OCI-LY7 (cell line): Measurements from ENCODE around the gene OPTN. TPM values are rescaled to one million over a fixed set of nuclear protein-coding genes. Genes with fewer than 3 reads are reported as not detected.

Source experiments
- BruUV-seq: library from RNA; stranded (reverse); fragments of 400-500 nt; replicated peaks from 2 replicates; lab custom pipeline; 2021; lab: Mats Ljungman, UMichigan
- CTCF ChIA-PET: fragments of 300-600 bp; sonication (Branson Sonifier 250); formaldehyde crosslinking; loops from one replicate; lab custom pipeline; 2022; ENCODE audit warnings: antibody characterized with exemption; ENCODE audit not compliant: unreplicated experiment; lab: Charles Lee
- POLR2A ChIA-PET: fragments of 300-600 bp; sonication (Branson Sonifier 250); formaldehyde crosslinking; loops from one replicate; lab custom pipeline; 2022; ENCODE audit warnings: antibody characterized with exemption; lab: Charles Lee
- DNase-seq: peaks from one replicate; pipeline ENCODE4 v3.0.0-alpha.2; 2015; ENCODE audit warnings: low spot score
- H2AFZ ChIP-seq: fragments of 200-600 bp; sonication (generic), shearing (Covaris generic); 2 replicates; pipeline ENCODE4 v1.6.1; 2014; ENCODE audit warnings: mild to moderate bottlenecking, antibody characterized with exemption, low read length, moderate library complexity
- H3K27ac ChIP-seq: fragments of 200-600 bp; sonication (generic); 2 replicates; pipeline ENCODE4 v1.5.1; 2014; ENCODE audit warnings: mixed run types, low read depth, mild to moderate bottlenecking, moderate library complexity, low read length, inconsistent platforms; ENCODE audit not compliant: poor library complexity, severe bottlenecking
- H3K36me3 ChIP-seq: fragments of 200-600 bp; sonication (generic); 2 replicates; pipeline ENCODE4 v1.6.1; 2014; ENCODE audit warnings: mild to moderate bottlenecking, antibody characterized with exemption, low read length, moderate library complexity, mixed read lengths; ENCODE audit not compliant: insufficient read depth
- H3K4me1 ChIP-seq: fragments of 200-600 bp; sonication (generic); 2 replicates; pipeline ENCODE4 v1.5.1; 2014; ENCODE audit warnings: mild to moderate bottlenecking, low read length; ENCODE audit not compliant: insufficient read depth, poor library complexity, severe bottlenecking
- H3K4me2 ChIP-seq: fragments of 200-600 bp; sonication (generic); 2 replicates; pipeline ENCODE4 v1.6.1; 2014; ENCODE audit warnings: mild to moderate bottlenecking, low read length
- H3K4me3 ChIP-seq: fragments of 200-600 bp; sonication (generic); 2 replicates; pipeline ENCODE4 v1.5.1; 2014; ENCODE audit warnings: mild to moderate bottlenecking, low read depth, low read length; ENCODE audit not compliant: poor library complexity, severe bottlenecking
- H3K79me2 ChIP-seq: fragments of 200-600 bp; sonication (generic); 2 replicates; pipeline ENCODE4 v1.6.1; 2016; ENCODE audit warnings: low read depth, mild to moderate bottlenecking, low read length, moderate library complexity, mixed read lengths; ENCODE audit not compliant: insufficient read depth
- H3K9me2 ChIP-seq: fragments of 200-600 bp; sonication (generic); 2 replicates; pipeline ENCODE4 v1.6.1; 2016; ENCODE audit warnings: mild to moderate bottlenecking, low read length, mixed read lengths; ENCODE audit not compliant: insufficient read depth
- H3K9me3 ChIP-seq: fragments of 200-600 bp; sonication (generic); 2 replicates; pipeline ENCODE4 v1.6.1; 2014; ENCODE audit warnings: mild to moderate bottlenecking, mixed run types, low read length, mixed read lengths
- H4K20me1 ChIP-seq: fragments of 200-600 bp; sonication (generic); 2 replicates; pipeline ENCODE4 v1.6.1; 2014; ENCODE audit warnings: mild to moderate bottlenecking, antibody characterized with exemption, low read length, moderate library complexity, mixed read lengths; ENCODE audit not compliant: insufficient read depth
- EZH2phosphoT487 ChIP-seq: fragments of 200-600 bp; sonication (generic); IDR thresholded peaks from 2 replicates; pipeline ENCODE4 v1.6.1; 2018; ENCODE audit warnings: low read depth, borderline replicate concordance, mild to moderate bottlenecking, mixed run types, antibody characterized with exemption, low read length, moderate library complexity, mixed read lengths
- intact Hi-C: fragments of 100-400 bp; cut with micrococcal nuclease; formaldehyde crosslinking; loops from one replicate; pipeline ENCODE4 v1.10.0; 2022; ENCODE audit not compliant: unreplicated experiment
- total RNA-seq, 2 experiments: library from RNA; depleted of rRNA in 1 of 2; stranded (reverse); fragments of >200 nt in 1 of 2; shearing (Covaris generic) in 1 of 2; gene quantifications; 2 replicates each; pipeline ENCODE4 v1.2.3, GENCODE V29; 2014 to 2022
- TF ChIP-seq, protein P1 (sequence below): fragments of 200-600 bp; sonication (generic); conservative IDR thresholded peaks from 2 replicates; pipeline ENCODE4 v1.5.1; 2014; ENCODE audit warnings: mild to moderate bottlenecking, antibody characterized with exemption, low read length, moderate library complexity, mixed read lengths

The OPTN gene
- total RNA-seq, 2 experiments from 2014 or later: 0.60 to 3.6 TPM

DNA sequence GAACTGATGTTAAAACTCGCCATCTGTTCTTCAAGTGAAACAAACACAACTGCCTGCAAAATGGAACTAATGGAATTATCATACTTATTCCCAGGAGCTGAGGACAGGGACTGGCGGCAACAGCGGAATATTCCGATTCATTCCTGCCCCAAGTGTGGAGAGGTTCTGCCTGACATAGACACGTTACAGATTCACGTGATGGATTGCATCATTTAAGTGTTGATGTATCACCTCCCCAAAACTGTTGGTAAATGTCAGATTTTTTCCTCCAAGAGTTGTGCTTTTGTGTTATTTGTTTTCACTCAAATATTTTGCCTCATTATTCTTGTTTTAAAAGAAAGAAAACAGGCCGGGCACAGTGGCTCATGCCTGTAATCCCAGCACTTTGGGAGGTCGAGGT lies 36.7 kb downstream of the OPTN start:
- no peaks in the 10 kb centered on the region for H4K20me1 ChIP-seq
- ChIA-PET POLR2A (no interaction called here), CTCF (no interaction called here)
- no peaks in the 10 kb centered on the region for H3K9me2 ChIP-seq
- H3K4me1 ChIP-seq: no peaks in the 10 kb centered on the region
- intact Hi-C loops: no loop called here
- H3K4me2 ChIP-seq: no peak overlapping the region
- H3K36me3 ChIP-seq: no peaks in the 10 kb centered on the region
- H3K4me3 ChIP-seq: no peak overlapping the region
- no peaks in the 10 kb centered on the region for H3K79me2 ChIP-seq
- no peaks in the 10 kb centered on the region for H3K9me3 ChIP-seq
- no peak for TF ChIP-seq EZH2phosphoT487
- TF ChIP-seq, protein P1, sequence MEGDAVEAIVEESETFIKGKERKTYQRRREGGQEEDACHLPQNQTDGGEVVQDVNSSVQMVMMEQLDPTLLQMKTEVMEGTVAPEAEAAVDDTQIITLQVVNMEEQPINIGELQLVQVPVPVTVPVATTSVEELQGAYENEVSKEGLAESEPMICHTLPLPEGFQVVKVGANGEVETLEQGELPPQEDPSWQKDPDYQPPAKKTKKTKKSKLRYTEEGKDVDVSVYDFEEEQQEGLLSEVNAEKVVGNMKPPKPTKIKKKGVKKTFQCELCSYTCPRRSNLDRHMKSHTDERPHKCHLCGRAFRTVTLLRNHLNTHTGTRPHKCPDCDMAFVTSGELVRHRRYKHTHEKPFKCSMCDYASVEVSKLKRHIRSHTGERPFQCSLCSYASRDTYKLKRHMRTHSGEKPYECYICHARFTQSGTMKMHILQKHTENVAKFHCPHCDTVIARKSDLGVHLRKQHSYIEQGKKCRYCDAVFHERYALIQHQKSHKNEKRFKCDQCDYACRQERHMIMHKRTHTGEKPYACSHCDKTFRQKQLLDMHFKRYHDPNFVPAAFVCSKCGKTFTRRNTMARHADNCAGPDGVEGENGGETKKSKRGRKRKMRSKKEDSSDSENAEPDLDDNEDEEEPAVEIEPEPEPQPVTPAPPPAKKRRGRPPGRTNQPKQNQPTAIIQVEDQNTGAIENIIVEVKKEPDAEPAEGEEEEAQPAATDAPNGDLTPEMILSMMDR: no peak
- H2AFZ ChIP-seq: no peak overlapping the region
- no peak for DNase-seq
- no TSS peak for BruUV-seq
- H3K27ac ChIP-seq: no peak overlapping the region

DNA sequence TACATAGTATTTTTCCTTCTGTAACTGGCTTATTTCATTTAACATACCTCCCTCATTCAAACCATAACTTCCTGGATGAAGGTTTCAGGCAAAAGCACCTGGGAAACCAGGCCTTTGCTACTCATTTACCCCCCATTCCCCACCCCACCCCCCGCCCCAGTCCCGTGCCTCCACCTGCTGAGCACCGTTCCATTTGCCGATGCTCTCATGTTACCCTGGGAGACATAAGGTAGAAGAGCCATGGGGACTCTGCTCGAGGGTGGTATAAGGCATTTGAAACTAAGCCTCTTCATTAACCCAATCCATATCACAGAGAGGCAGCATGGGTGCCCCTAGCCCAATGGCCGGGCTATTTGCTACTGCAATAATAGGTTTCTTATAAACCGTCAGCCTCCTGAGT lies 39.2 kb downstream of the OPTN start:
- POLR2A ChIA-PET: interaction anchor here (1.0 kb wide), 1 partner anchor 10 kb away, joined by 3 read pairs; no protein-coding TSS in a partner anchor
- DNase-seq: no peak

GRCh38 chr10:13139676-13140075 lies 39.7 kb downstream of the OPTN start:
- intact Hi-C loops: no loop called here
- Histone ChIP-seq H4K20me1 (no peaks in the 10 kb centered on the region), H3K9me3 (no peaks in the 10 kb centered on the region), H3K27ac (no peak overlapping the region), H3K9me2 (no peaks in the 10 kb centered on the region), H3K4me3 (no peak overlapping the region), H3K79me2 (no peaks in the 10 kb centered on the region), H3K4me1 (no peaks in the 10 kb centered on the region), H3K4me2 (no peak overlapping the region), H2AFZ (no peak overlapping the region), H3K36me3 (no peaks in the 10 kb centered on the region)
- no peak for DNase-seq
- BruUV-seq: no TSS peak
- POLR2A ChIA-PET: no interaction called here
- TF ChIP-seq EZH2phosphoT487: no peak
- TF ChIP-seq, protein P1: no peak
- CTCF ChIA-PET: no interaction called here

More for the DNA sequence above, 39.2 kb downstream of the OPTN start:
- Histone ChIP-seq H3K79me2 (no peaks in the 10 kb centered on the region), H3K4me3 (no peak overlapping the region), H3K9me2 (no peaks in the 10 kb centered on the region), H3K9me3 (no peaks in the 10 kb centered on the region), H2AFZ (no peak overlapping the region), H4K20me1 (no peaks in the 10 kb centered on the region), H3K27ac (no peak overlapping the region), H3K4me2 (no peak overlapping the region), H3K4me1 (no peaks in the 10 kb centered on the region), H3K36me3 (no peaks in the 10 kb centered on the region)
- no peak for TF ChIP-seq EZH2phosphoT487
- intact Hi-C loops: no loop called here
- CTCF ChIA-PET: no interaction called here
- no TSS peak for BruUV-seq
